ENCODE results near the gene TRPM4.
"Not testable (repeated sequence)": the region's sequence is repeated elsewhere in the genome, so short reads cannot be mapped to it uniquely, and the experiment has no call there.

The TRPM4 gene

DNA sequence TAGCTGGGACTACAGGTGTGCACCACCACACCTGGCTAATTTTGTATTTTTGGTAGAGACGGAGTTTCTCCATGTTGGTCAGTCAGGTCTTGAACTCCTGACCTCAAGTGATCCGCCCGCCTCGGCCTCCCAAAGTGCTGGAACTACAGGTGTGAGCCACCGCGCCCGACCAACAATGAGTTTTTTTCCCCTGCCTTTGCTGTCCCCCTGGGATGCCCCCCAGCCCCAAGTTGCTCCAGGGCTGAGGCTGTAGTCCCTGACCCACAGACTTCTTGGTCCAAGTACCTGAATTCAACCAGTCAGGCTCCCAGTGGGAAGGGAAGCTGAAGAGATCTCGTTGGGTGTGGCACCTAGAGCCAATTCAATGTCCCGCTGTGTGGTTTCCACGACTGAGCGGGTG lies 66.8 kb downstream of the TRPM4 start:
- not testable (repeated sequence) for H3K9me3 ChIP-seq (ENCODE audit: control insufficient read depth, low read depth, low read length); H3K4me1 ChIP-seq (ENCODE audit: control insufficient read depth, low read depth, low read length); H3K27ac ChIP-seq (ENCODE audit: low read length); H3K27me3 ChIP-seq (ENCODE audit: control insufficient read depth, insufficient read depth, low read length); H3K9ac ChIP-seq (ENCODE audit: low read length); H3K4me3 ChIP-seq (ENCODE audit: low read length); H3K36me3 ChIP-seq (ENCODE audit: control insufficient read depth, low read depth, low read length)

DNA sequence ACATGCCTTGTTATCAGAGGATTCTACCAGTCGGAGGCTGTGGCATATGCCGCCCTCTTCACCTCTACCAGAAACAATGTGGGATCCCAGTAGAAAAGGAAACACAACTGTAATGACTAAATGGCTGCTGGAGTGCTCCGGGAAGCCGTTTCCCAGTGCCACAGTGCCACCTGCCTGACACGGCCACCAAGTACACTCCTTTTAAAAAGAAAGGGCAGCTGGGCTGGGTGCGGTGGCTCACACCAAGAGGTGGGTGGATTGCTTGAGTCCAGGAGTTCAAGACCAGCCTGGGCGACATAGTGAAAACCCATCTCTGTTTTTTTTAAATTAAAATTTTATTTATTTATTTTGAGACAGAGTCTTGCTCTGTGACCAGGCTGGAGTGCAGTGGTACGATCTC lies 67.3 kb downstream of the TRPM4 start:
- H3K27ac ChIP-seq (ENCODE audit: low read length), result no peak overlapping the region
- H3K36me3 ChIP-seq (ENCODE audit: control insufficient read depth, low read depth, low read length), result no peaks in the 10 kb centered on the region
- H3K9ac ChIP-seq (ENCODE audit: low read length), result no peak overlapping the region
- no peaks in the 10 kb centered on the region for H3K9me3 ChIP-seq (ENCODE audit: control insufficient read depth, low read depth, low read length)
- H3K27me3 ChIP-seq (ENCODE audit: control insufficient read depth, insufficient read depth, low read length), result no peaks in the 10 kb centered on the region
- H3K4me3 ChIP-seq (ENCODE audit: low read length), result no peak overlapping the region
- no peaks in the 10 kb centered on the region for H3K4me1 ChIP-seq (ENCODE audit: control insufficient read depth, low read depth, low read length)

DNA sequence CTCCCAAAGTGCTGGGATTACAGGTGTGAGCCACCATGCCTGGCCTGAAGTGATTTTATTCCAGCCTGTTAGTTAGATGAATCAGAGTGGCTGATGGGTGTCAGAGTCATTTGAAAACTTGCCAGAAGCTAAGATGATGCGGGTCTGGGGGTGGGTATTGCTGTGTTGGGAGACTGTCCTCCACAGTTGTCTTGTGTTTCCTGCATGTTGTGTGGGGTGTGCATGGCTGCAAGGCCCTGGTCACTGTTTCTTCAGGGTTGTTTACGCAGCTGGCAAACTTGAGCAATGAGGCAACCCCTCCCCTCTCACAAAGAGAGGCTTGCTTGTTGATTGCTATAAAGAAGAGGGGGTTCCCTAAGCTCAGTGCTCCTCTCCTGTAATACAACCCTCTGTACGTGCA lies 71.8 kb downstream of the TRPM4 start:
- Histone ChIP-seq H3K36me3 (ENCODE audit: control insufficient read depth, low read depth, low read length) (no peaks in the 10 kb centered on the region), H3K27ac (ENCODE audit: low read length) (no peak overlapping the region), H3K4me1 (ENCODE audit: control insufficient read depth, low read depth, low read length) (no peaks in the 10 kb centered on the region), H3K9ac (ENCODE audit: low read length) (no peak overlapping the region), H3K9me3 (ENCODE audit: control insufficient read depth, low read depth, low read length) (no peaks in the 10 kb centered on the region), H3K4me3 (ENCODE audit: low read length) (no peak overlapping the region), H3K27me3 (ENCODE audit: control insufficient read depth, insufficient read depth, low read length) (no peaks in the 10 kb centered on the region)

DNA sequence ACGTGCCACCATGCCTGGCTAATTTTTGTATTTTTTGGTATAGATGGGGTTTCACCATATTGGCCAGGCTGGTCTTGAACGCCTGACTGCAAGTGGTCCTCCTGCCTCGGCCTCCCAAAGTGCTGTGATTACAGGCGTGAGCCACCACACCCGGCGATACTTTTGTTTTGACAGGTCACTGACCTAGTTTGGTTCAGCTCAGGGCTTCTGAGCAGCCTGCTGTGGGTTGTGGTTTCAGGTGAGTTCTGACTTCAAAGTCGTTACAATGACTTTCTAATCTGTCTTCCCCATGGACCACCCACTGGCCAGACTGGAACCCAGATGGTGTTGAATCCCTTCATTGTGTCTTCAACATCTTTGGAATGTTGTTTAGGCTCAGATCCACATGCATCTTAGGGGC lies 73.8 kb downstream of the TRPM4 start:
- no peaks in the 10 kb centered on the region for H3K9me3 ChIP-seq (ENCODE audit: control insufficient read depth, low read depth, low read length)
- no peak overlapping the region for H3K9ac ChIP-seq (ENCODE audit: low read length)
- H3K27ac ChIP-seq (ENCODE audit: low read length), result no peak overlapping the region
- H3K36me3 ChIP-seq (ENCODE audit: control insufficient read depth, low read depth, low read length), result no peaks in the 10 kb centered on the region
- H3K27me3 ChIP-seq (ENCODE audit: control insufficient read depth, insufficient read depth, low read length), result no peaks in the 10 kb centered on the region
- H3K4me3 ChIP-seq (ENCODE audit: low read length), result no peak overlapping the region
- H3K4me1 ChIP-seq (ENCODE audit: control insufficient read depth, low read depth, low read length), result no peaks in the 10 kb centered on the region

DNA sequence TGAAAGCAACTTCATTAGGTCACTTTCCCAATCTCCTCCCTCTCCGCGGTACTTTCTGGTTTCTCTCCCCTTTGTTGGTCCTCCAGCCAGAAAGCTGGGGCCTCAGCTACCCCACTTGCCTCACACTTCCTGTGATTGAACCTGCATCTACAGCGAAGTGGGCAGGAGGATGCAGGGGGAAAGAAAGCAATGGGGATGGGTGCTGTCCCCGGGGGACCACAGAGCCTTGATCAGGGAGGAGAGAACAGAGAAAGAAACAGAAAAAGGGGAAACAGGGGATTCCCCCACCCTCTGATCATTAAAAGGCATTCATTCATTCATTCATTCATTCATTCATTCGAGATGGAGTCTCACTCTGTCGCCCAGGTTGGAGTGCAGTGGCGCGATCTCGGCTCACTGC lies 74.2 kb downstream of the TRPM4 start:
- Histone ChIP-seq H3K4me1 (ENCODE audit: control insufficient read depth, low read depth, low read length) (no peaks in the 10 kb centered on the region), H3K27me3 (ENCODE audit: control insufficient read depth, insufficient read depth, low read length) (no peaks in the 10 kb centered on the region), H3K9ac (ENCODE audit: low read length) (no peak overlapping the region), H3K27ac (ENCODE audit: low read length) (no peak overlapping the region), H3K4me3 (ENCODE audit: low read length) (no peak overlapping the region), H3K36me3 (ENCODE audit: control insufficient read depth, low read depth, low read length) (no peaks in the 10 kb centered on the region), H3K9me3 (ENCODE audit: control insufficient read depth, low read depth, low read length) (no peaks in the 10 kb centered on the region)

DNA sequence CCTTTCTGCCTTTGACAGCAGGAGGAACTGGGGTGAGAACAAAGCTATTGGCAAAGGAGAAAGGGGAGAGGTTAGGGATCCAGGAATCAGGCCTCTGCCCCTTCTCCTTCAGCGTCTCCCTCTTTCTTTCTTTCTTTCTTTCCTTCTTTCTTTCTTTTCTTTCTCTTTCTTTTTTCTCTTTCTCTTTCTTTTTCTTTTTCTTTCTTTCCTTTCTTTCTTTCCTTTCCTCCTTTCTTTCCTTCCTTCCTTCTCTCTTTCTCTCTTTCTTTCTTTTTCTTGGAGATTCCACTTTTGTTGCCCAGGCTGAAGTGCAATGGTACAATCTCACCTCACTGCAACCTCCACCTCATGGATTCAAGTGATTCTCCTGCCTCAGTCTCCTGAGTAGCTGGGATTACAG lies 75.6 kb downstream of the TRPM4 start:
- Histone ChIP-seq H3K27ac (ENCODE audit: low read length) (no peak overlapping the region), H3K27me3 (ENCODE audit: control insufficient read depth, insufficient read depth, low read length) (no peaks in the 10 kb centered on the region), H3K9ac (ENCODE audit: low read length) (no peak overlapping the region), H3K36me3 (ENCODE audit: control insufficient read depth, low read depth, low read length) (no peaks in the 10 kb centered on the region), H3K9me3 (ENCODE audit: control insufficient read depth, low read depth, low read length) (no peaks in the 10 kb centered on the region), H3K4me1 (ENCODE audit: control insufficient read depth, low read depth, low read length) (no peaks in the 10 kb centered on the region), H3K4me3 (ENCODE audit: low read length) (no peak overlapping the region)

DNA sequence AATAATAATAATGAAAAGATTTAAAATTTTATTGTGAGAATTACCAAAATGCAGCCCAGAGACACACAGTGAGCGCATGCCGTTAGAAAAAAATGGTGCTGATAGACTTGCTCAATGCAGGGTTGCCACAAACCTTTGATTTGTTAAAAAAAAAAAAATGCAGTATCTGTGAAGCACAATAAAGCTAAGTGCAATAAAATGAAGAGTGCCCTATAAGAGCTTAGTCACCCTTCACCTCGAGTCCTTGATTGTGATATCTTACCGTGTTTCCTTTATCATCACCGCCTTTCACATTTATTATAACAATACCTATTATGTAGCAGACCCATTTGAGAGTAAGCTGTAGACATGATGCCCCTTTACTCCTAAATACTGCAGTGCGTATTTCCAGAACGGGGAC lies 84.2 kb downstream of the TRPM4 start:
- Histone ChIP-seq H3K9me3 (ENCODE audit: control insufficient read depth, low read depth, low read length) (no peaks in the 10 kb centered on the region), H3K9ac (ENCODE audit: low read length) (no peak overlapping the region), H3K27ac (ENCODE audit: low read length) (no peak overlapping the region), H3K36me3 (ENCODE audit: control insufficient read depth, low read depth, low read length) (no peaks in the 10 kb centered on the region), H3K4me3 (ENCODE audit: low read length) (no peak overlapping the region), H3K27me3 (ENCODE audit: control insufficient read depth, insufficient read depth, low read length) (no peaks in the 10 kb centered on the region), H3K4me1 (ENCODE audit: control insufficient read depth, low read depth, low read length) (no peaks in the 10 kb centered on the region)

DNA sequence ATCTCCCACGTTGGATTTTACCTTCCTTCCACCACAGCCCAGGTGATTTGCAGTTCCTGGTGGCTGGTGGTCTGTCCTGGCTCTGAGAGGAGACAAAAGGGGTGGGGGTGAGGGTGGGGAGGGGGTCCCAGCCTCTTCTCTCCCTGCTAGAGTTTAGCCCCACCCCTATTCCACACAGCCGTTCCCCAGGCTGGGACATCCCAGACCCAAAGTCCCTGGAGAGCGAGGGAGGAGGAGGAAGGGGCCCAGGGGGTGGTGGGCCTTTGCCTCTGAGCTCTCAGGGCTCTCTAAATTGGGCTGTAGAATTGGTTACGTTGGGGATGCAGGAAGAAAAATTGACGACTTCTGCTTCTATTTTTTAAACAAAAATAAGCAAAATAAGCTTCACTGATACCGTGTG lies 85.5 kb downstream of the TRPM4 start:
- H3K36me3 ChIP-seq (ENCODE audit: control insufficient read depth, low read depth, low read length), result no peaks in the 10 kb centered on the region
- H3K27ac ChIP-seq (ENCODE audit: low read length), result no peak overlapping the region
- no peak overlapping the region for H3K9ac ChIP-seq (ENCODE audit: low read length)

DNA sequence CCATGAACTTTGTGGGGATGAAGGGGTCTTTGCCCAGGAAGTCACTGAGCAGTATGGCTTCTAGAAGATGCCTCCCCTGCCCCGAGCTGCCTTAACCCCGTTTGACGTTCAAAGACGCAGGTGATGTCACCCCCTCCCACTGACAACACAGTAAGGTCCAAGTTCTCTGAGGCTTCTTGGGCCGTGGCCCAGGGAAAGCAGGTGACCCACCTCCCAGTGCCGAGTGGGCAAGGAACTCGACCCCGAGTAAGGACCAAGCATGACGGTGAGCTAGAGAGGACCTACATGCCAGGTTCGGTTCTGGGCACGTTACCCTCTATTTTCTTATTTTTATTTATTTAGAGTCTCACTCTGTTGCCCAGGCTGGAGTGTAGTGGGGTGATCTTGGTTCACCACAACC lies 86.1 kb downstream of the TRPM4 start:
- H3K27me3 ChIP-seq (ENCODE audit: control insufficient read depth, insufficient read depth, low read length), result no peaks in the 10 kb centered on the region
- no peaks in the 10 kb centered on the region for H3K4me1 ChIP-seq (ENCODE audit: control insufficient read depth, low read depth, low read length)
- H3K9ac ChIP-seq (ENCODE audit: low read length), result no peak overlapping the region
- no peaks in the 10 kb centered on the region for H3K36me3 ChIP-seq (ENCODE audit: control insufficient read depth, low read depth, low read length)
- no peak overlapping the region for H3K27ac ChIP-seq (ENCODE audit: low read length)
- H3K9me3 ChIP-seq (ENCODE audit: control insufficient read depth, low read depth, low read length), result no peaks in the 10 kb centered on the region
- H3K4me3 ChIP-seq (ENCODE audit: low read length), result no peak overlapping the region

More for the DNA sequence above, 85.5 kb downstream of the TRPM4 start:
- H3K4me3 ChIP-seq (ENCODE audit: low read length), result no peak overlapping the region
- H3K4me1 ChIP-seq (ENCODE audit: control insufficient read depth, low read depth, low read length), result no peaks in the 10 kb centered on the region
- H3K9me3 ChIP-seq (ENCODE audit: control insufficient read depth, low read depth, low read length), result no peaks in the 10 kb centered on the region
- no peaks in the 10 kb centered on the region for H3K27me3 ChIP-seq (ENCODE audit: control insufficient read depth, insufficient read depth, low read length)

DNA sequence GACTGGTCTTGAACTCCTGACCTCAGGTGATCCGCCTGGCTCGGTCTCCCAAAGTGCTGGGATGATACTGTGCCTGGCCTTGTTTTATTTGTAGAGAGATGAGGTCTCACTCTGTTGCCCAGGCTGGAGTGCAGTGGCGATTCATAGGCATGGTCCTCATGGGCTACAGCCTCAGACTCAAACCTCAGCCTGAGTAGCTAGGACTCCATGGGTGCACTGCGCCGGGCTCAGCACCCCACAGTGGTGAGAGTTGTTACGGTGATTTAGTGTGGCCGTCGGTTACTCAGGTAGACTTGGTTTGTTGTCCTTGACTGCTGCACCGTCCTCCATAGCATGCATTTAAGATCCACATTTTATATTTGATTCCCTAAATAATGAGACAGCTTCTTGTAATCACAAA lies 86.7 kb downstream of the TRPM4 start:
- Histone ChIP-seq H3K36me3 (ENCODE audit: control insufficient read depth, low read depth, low read length) (no peaks in the 10 kb centered on the region), H3K4me1 (ENCODE audit: control insufficient read depth, low read depth, low read length) (no peaks in the 10 kb centered on the region), H3K9ac (ENCODE audit: low read length) (no peak overlapping the region), H3K27ac (ENCODE audit: low read length) (no peak overlapping the region), H3K27me3 (ENCODE audit: control insufficient read depth, insufficient read depth, low read length) (no peaks in the 10 kb centered on the region), H3K9me3 (ENCODE audit: control insufficient read depth, low read depth, low read length) (no peaks in the 10 kb centered on the region), H3K4me3 (ENCODE audit: low read length) (no peak overlapping the region)

DNA sequence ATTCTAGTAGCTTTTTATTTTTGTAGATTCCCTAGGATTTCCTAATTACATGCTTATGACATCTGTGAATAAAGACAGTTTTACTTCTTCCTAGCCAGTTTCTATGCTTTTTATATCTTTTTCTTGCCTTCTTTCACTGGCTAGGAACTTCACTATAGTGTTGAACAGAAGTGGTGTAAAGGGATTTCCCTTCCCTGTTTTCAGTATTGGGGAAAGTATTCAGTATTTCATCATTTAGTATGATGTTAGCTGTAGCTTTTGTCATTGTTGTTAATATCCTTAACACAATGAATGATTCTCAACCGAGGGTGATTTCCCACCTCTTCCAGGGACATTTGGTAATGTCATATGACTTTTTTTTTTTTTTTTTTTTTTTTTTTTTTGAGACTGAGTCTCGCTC lies 90.1 kb downstream of the TRPM4 start:
- no peaks in the 10 kb centered on the region for H3K36me3 ChIP-seq (ENCODE audit: control insufficient read depth, low read depth, low read length)

DNA sequence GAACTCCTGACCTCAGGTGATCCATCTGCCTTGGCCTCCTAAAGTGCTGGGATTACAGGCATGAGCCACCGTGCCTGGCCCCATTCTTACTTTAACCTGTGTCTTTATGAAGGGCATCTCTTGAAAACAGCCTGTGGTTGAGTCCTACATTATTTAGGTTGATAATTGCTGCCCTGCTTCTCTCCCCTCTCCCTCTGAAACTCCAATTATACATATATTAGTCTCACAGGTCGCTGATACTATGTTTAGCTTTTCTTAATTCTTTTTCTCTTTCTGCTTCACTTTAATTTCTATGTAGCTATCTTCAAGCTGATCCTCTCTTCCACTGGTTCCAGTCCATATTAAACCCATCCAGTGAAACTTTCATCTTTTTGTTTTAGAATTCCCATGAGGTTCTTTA lies 92.3 kb downstream of the TRPM4 start:
- Histone ChIP-seq H3K36me3 (ENCODE audit: control insufficient read depth, low read depth, low read length) (no peaks in the 10 kb centered on the region), H3K27me3 (ENCODE audit: control insufficient read depth, insufficient read depth, low read length) (no peaks in the 10 kb centered on the region), H3K27ac (ENCODE audit: low read length) (no peak overlapping the region), H3K9ac (ENCODE audit: low read length) (no peak overlapping the region), H3K9me3 (ENCODE audit: control insufficient read depth, low read depth, low read length) (no peaks in the 10 kb centered on the region), H3K4me3 (ENCODE audit: low read length) (no peak overlapping the region), H3K4me1 (ENCODE audit: control insufficient read depth, low read depth, low read length) (no peaks in the 10 kb centered on the region)

More for the DNA sequence above, 90.1 kb downstream of the TRPM4 start:
- no peak overlapping the region for H3K4me3 ChIP-seq (ENCODE audit: low read length)
- no peaks in the 10 kb centered on the region for H3K27me3 ChIP-seq (ENCODE audit: control insufficient read depth, insufficient read depth, low read length)
- no peaks in the 10 kb centered on the region for H3K4me1 ChIP-seq (ENCODE audit: control insufficient read depth, low read depth, low read length)
- H3K9me3 ChIP-seq (ENCODE audit: control insufficient read depth, low read depth, low read length), result no peaks in the 10 kb centered on the region
- no peak overlapping the region for H3K9ac ChIP-seq (ENCODE audit: low read length)
- no peak overlapping the region for H3K27ac ChIP-seq (ENCODE audit: low read length)

DNA sequence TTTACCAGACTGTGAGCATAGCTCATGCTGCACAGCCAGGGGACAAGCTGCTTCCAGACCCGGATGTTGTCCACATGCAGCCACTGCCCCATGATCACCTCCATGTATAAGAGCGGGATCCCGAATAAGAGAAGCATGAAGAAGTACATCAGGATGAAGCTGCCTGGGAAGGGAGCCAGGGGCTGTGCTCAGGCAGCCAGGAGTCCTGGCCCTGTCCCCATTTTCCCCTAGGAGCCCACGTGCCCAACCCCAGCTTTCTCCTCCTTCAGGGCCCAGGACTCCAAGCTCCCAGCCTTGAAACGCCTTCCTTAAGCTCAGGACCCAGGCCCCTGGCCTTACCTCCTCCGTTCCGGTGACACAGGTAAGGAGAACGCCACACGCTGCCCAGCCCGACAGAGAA lies 98.1 kb downstream of the TRPM4 start:
- Histone ChIP-seq H3K36me3 (ENCODE audit: control insufficient read depth, low read depth, low read length) (no peaks in the 10 kb centered on the region), H3K4me1 (ENCODE audit: control insufficient read depth, low read depth, low read length) (no peaks in the 10 kb centered on the region), H3K27ac (ENCODE audit: low read length) (no peak overlapping the region), H3K9ac (ENCODE audit: low read length) (no peak overlapping the region), H3K9me3 (ENCODE audit: control insufficient read depth, low read depth, low read length) (no peaks in the 10 kb centered on the region), H3K27me3 (ENCODE audit: control insufficient read depth, insufficient read depth, low read length) (no peaks in the 10 kb centered on the region), H3K4me3 (ENCODE audit: low read length) (no peak overlapping the region)

All from iPS-18a (cell line).